IPS DF 6.9 (cell line): Measurements from ENCODE around the gene ZNF219.
"Not testable (repeated sequence)": the region's sequence is repeated elsewhere in the genome, so short reads cannot be mapped to it uniquely, and the experiment has no call there.

Experiments used
- DNase-seq: peaks from one replicate; pipeline ENCODE4 v3.0.0-alpha.2; 2013; ENCODE audit warnings: low read depth, low spot score
- H3K27ac ChIP-seq: one replicate; pipeline ENCODE4 v1.5.1; 2013; ENCODE audit warnings: low read length, control low read depth
- H3K27me3 ChIP-seq: 2 replicates; pipeline ENCODE4 v1.6.1; 2013; ENCODE audit warnings: mild to moderate bottlenecking, low read length; ENCODE audit not compliant: control insufficient read depth, insufficient read depth
- H3K36me3 ChIP-seq: 2 replicates; pipeline ENCODE4 v1.6.1; 2013; ENCODE audit warnings: low read length; ENCODE audit not compliant: control insufficient read depth, insufficient read depth
- H3K4me1 ChIP-seq: 2 replicates; pipeline ENCODE4 v1.6.1; 2013; ENCODE audit warnings: low read length; ENCODE audit not compliant: control insufficient read depth, insufficient read depth
- H3K4me3 ChIP-seq: 2 replicates; pipeline ENCODE4 v1.5.1; 2013; ENCODE audit warnings: mild to moderate bottlenecking, low read length
- H3K9me3 ChIP-seq: 2 replicates; pipeline ENCODE4 v1.6.1; 2013; ENCODE audit warnings: low read length, inconsistent platforms; ENCODE audit not compliant: control insufficient read depth, insufficient read depth
- WGBS: extraction: QIAGEN DNeasy Blood & Tissue Kit; methylation state at CpG from one replicate; pipeline ENCODE4 v1.1.7; 2013; ENCODE audit warnings: mixed read lengths, missing lambda C conversion rate; ENCODE audit not compliant: insufficient read length, insufficient coverage; 5-methylcytosine and 5-hydroxymethylcytosine counted together

ZNF219 gene

DNA sequence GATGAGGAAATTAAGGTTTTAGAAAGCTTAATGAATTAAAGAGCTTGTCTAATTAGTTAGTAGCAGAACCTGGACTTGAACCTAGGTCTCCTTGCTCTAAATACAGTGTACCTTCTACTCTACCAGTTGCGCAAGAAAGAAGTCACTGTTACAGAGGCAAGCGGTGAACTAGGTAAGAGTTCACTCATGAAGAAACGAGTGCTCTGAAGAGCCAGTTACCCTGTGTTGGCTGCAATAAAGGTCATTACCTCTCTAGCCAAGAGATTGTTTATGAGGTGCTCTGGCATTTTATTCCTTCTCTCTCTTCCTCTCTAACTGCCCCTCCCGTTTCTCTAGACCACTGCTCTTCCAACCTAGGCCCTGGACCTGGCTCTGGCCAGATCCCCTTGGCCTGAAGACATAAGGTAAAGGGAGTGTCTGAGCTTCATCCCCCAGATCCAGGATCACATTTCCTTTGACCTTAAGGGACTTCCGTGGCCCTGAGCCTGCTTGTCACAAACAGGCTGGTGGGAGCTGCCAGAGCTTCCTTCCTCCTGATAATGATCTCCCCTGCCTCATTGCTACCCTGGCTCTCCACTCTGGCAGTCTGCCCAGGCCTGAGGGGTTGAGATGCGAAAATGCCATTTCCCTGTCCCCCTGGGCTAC is 54.4 kb downstream of the ZNF219 start:
- no peaks in the 10 kb centered on the region for H3K9me3 ChIP-seq
- no peaks in the 10 kb centered on the region for H3K27me3 ChIP-seq
- H3K27ac ChIP-seq: no peak overlapping the region
- no CpG with 5 or more reads among the region's 6 CpGs for WGBS
- peaks cover 1% of the 10 kb centered on the region; the same call in 1 of the 2 replicates for H3K4me1 ChIP-seq
- H3K36me3 ChIP-seq: no peaks in the 10 kb centered on the region
- no peak overlapping the region for H3K4me3 ChIP-seq
- DNase-seq: no peak

GRCh38 chr14:21043387-21043973 is 55.0 kb downstream of the ZNF219 start:
- Histone ChIP-seq H3K4me1 (peaks cover 2% of the 10 kb centered on the region; the same call in 1 of the 2 replicates), H3K36me3 (no peaks in the 10 kb centered on the region), H3K27me3 (no peaks in the 10 kb centered on the region), H3K4me3 (no peak overlapping the region), H3K27ac (no peak overlapping the region), H3K9me3 (no peaks in the 10 kb centered on the region)
- DNase-seq: no peak
- no CpG with 5 or more reads among the region's 2 CpGs for WGBS

GRCh38 chr14:21042918-21043317 is 55.5 kb downstream of the ZNF219 start:
- no peak for DNase-seq
- Histone ChIP-seq H3K27ac (no peak overlapping the region), H3K36me3 (no peaks in the 10 kb centered on the region), H3K4me3 (no peak overlapping the region), H3K9me3 (no peaks in the 10 kb centered on the region), H3K4me1 (peaks cover 2% of the 10 kb centered on the region; the same call in 1 of the 2 replicates), H3K27me3 (no peaks in the 10 kb centered on the region)
- WGBS: no CpG with 5 or more reads among the region's 8 CpGs

DNA sequence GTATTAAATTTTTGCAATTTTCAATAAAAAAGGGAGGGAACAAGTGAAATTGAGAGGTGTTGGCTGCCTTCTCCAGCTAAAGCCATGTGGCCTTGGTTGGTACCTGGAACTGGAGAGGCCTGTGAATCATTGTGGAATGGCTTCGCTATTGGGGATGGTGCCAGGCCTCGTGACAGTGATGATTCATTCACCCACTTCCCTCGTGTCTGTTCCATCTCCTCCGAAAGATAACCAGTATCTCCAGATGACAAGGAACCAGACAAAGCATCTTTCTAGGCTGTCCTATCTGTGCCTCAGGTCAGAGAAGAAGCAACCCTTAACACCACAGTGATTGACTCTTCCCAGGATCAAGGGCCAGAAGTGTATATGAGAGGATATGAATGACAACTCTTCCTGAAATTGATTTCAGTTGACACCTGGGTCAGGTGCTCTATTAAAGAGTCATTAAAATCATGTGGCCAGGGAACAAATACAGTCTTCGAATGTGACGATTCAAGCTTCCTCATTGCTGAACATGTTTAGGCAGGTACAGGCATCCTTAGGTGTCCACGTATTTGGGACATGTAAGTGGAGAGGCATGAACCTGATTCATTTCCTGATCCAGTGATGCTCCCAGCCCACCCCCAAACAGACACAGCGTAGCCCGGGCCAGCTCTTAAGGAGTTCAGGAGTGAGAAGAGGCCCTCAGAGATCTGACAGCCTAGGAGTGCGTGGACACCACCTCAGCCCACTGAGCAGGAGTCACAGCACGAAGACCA is 56.6 kb downstream of the ZNF219 start, which contains the start of gene RNASE7:
RNASE7 (plus strand) TSS at position 687 of the 758 bp plus-strand sequence. CDS start 631 bp downstream, outside the sequence.
- no peak for DNase-seq
- WGBS: no CpG with 5 or more reads among the region's 11 CpGs
- no peaks in the 10 kb centered on the region for H3K27me3 ChIP-seq
- H3K27ac ChIP-seq: no peak within 1 kb of the TSS
- no peak within 1 kb of the TSS for H3K4me3 ChIP-seq
- no peaks in the 10 kb centered on the region for H3K36me3 ChIP-seq
- H3K4me1 ChIP-seq: peaks cover 2% of the 10 kb centered on the region; the same call in 1 of the 2 replicates
- no peaks in the 10 kb centered on the region for H3K9me3 ChIP-seq

DNA sequence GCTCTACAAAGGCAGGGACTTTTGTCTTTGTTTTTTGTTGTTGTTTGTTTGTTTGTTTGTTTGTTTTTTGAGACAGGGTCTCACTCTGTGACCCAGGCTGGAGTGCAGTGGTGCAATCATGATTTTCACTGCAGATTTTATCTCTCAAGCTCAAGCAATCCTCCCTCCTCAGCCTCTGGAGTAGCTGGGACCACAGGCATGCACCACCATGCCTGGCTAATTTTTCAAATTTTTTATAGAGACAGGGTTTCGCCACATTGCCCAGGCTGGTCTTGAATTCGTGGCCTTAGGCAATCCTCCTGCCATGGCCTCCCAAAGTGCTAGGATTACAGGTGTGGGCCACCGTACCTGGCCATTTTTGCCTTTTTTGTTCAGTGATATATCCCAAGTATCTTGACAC is 57.5 kb downstream of the ZNF219 start:
- not testable (repeated sequence) for H3K36me3 ChIP-seq, H3K27me3 ChIP-seq, H3K4me3 ChIP-seq, DNase-seq, H3K4me1 ChIP-seq, H3K9me3 ChIP-seq, H3K27ac ChIP-seq
- no CpG with 5 or more reads among the region's 3 CpGs for WGBS

DNA sequence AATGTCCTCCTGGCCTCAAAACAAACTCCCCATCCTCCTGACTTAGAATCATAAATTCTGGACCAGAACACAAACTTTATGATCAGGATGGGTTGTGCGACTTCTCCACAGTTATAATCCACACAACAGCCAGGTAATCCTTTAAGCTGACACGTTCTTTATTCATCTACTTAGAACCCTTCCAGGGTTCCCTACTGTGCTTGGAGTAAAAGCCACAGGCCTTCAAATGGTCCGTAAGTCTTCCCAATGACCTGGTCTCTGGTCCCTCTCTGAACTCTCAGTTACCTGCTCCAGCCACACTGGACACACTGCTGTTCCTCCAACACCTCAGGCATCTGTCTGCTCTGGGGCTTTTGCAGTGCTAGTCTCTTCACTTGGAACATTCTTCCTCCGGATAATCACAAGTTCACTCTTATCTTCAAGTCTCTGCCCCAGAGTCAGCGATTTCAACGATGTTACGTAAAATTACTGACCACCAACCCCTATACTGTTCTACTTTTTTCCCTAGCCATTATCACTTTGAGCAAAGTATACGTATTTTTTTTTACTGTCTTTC is 58.0 kb downstream of the ZNF219 start:
- H3K9me3 ChIP-seq: no peaks in the 10 kb centered on the region
- H3K4me1 ChIP-seq: peaks cover 2% of the 10 kb centered on the region; the same call in 1 of the 2 replicates
- WGBS: no CpG with 5 or more reads among the region's 8 CpGs
- no peak overlapping the region for H3K4me3 ChIP-seq
- no peak overlapping the region for H3K27ac ChIP-seq
- no peaks in the 10 kb centered on the region for H3K27me3 ChIP-seq
- no peak for DNase-seq
- no peaks in the 10 kb centered on the region for H3K36me3 ChIP-seq
